Measurements from ENCODE around the gene GRIK4. TPM values are rescaled to one million over a fixed set of nuclear protein-coding genes. Genes with fewer than 3 reads are reported as not detected.
"Not testable (repeated sequence)": the region's sequence is repeated elsewhere in the genome, so short reads cannot be mapped to it uniquely, and the experiment has no call there.

GRIK4 gene
- total and polyA plus RNA-seq, 11 donors: 0.04 to 0.45 (median 0.12) TPM; not detected in 6

DNA sequence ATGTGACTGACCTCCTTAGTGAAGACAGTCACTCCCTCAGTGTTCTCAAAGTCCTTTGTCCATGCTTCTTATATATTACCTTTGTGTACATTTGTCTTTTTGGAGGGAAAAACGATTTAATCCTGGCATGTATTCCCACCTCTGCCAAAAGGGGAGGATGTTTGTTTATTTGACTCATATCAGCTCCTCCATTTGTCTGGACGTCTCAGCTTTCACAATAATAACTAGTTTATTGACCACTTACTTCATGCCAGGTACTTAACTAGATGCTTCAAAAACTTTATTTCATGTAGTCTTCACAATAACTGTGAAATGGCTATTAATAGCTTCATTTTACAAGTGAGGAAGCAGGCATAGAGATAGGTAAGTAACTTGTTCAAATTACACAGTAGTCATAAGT is 517.6 kb downstream of the GRIK4 start:
- 37 to 42% (median 41%) methylated on average over 2 of the region's 2 CpGs for WGBS, 4 donors
- intact Hi-C loops (cut with DNase I): no loop called here
- DNase-seq (no peak), ATAC-seq (no peak)
- H3K9me3 ChIP-seq: no peaks in the 10 kb centered on the region
- TF ChIP-seq, protein P1, sequence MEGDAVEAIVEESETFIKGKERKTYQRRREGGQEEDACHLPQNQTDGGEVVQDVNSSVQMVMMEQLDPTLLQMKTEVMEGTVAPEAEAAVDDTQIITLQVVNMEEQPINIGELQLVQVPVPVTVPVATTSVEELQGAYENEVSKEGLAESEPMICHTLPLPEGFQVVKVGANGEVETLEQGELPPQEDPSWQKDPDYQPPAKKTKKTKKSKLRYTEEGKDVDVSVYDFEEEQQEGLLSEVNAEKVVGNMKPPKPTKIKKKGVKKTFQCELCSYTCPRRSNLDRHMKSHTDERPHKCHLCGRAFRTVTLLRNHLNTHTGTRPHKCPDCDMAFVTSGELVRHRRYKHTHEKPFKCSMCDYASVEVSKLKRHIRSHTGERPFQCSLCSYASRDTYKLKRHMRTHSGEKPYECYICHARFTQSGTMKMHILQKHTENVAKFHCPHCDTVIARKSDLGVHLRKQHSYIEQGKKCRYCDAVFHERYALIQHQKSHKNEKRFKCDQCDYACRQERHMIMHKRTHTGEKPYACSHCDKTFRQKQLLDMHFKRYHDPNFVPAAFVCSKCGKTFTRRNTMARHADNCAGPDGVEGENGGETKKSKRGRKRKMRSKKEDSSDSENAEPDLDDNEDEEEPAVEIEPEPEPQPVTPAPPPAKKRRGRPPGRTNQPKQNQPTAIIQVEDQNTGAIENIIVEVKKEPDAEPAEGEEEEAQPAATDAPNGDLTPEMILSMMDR (IDR thresholded peaks at IDR 0.05): no peak
- TF ChIP-seq POLR2A (IDR thresholded peaks at IDR 0.05): no peak
- H3K36me3 ChIP-seq: no peaks in the 10 kb centered on the region
- peaks cover 0 to 34% (median 19%) of the 10 kb centered on the region in 12 donors for H3K4me1 ChIP-seq
- no peak overlapping the region for H3K4me3 ChIP-seq
- H3K27ac ChIP-seq: peak overlapping the region in 2 of 12 donors; percentile 8 to 31
- H3K27me3 ChIP-seq: no peaks in the 10 kb centered on the region

- peak overlapping the region in 4 of 12 donors; percentile 6 to 31 (median 12) for H3K27ac ChIP-seq
- no peaks in the 10 kb centered on the region for H3K9me3 ChIP-seq
- H3K27me3 ChIP-seq: no peaks in the 10 kb centered on the region
- no peaks in the 10 kb centered on the region for H3K36me3 ChIP-seq
- TF ChIP-seq, protein P1 (IDR thresholded peaks at IDR 0.05): no peak
- no peak for TF ChIP-seq POLR2A (IDR thresholded peaks at IDR 0.05)
- DNase-seq (no peak), ATAC-seq (peak; percentile 56 to 66 (median 64))
- WGBS, 4 donors: 31 to 53% (median 40%) methylated on average over 3 of the region's 3 CpGs
- no peak overlapping the region for H3K4me3 ChIP-seq
- intact Hi-C loops (cut with DNase I): no loop called here
- peaks cover 0 to 28% (median 13%) of the 10 kb centered on the region in 12 donors for H3K4me1 ChIP-seq
Measured at GRCh38 chr11:121029813-121030445, 518.4 kb downstream of the GRIK4 start.

- intact Hi-C loops (cut with DNase I): no loop called here
- Histone ChIP-seq H3K27ac (no peak overlapping the region), H3K36me3 (no peaks in the 10 kb centered on the region), H3K9me3 (no peaks in the 10 kb centered on the region), H3K4me1 (peaks cover 0 to 15% (median under 1%) of the 10 kb centered on the region in 12 donors), H3K4me3 (no peak overlapping the region), H3K27me3 (no peaks in the 10 kb centered on the region)
- ATAC-seq (no peak), DNase-seq (no peak)
- TF ChIP-seq, protein P1 (IDR thresholded peaks at IDR 0.05): no peak
- TF ChIP-seq POLR2A (IDR thresholded peaks at IDR 0.05): no peak
- WGBS, 4 donors: 91 to 98% (median 98%) methylated on average over 2 of the region's 2 CpGs
Measured at GRCh38 chr11:121031167-121031566, 519.6 kb downstream of the GRIK4 start.

- WGBS, 4 donors: 96 to 100% (median 97%) methylated on average over 4 of the region's 4 CpGs
- H3K4me1 ChIP-seq: peaks cover 0 to 15% (median 0%) of the 10 kb centered on the region in 12 donors
- not testable (repeated sequence) for H3K9me3 ChIP-seq, H3K36me3 ChIP-seq, H3K27me3 ChIP-seq, DNase-seq, ATAC-seq, H3K27ac ChIP-seq, H3K4me3 ChIP-seq
- intact Hi-C loops (cut with DNase I): loop anchor here in 1 of 10 donors (2.0 kb wide), 1 partner anchor 51 kb away; no protein-coding TSS in a partner anchor
Measured at GRCh38 chr11:121031648-121032047, 520.1 kb downstream of the GRIK4 start.
